ENCODE results near the gene TMED5.
"Not testable (repeated sequence)": the region's sequence is repeated elsewhere in the genome, so short reads cannot be mapped to it uniquely, and the experiment has no call there.

TMED5 gene

DNA sequence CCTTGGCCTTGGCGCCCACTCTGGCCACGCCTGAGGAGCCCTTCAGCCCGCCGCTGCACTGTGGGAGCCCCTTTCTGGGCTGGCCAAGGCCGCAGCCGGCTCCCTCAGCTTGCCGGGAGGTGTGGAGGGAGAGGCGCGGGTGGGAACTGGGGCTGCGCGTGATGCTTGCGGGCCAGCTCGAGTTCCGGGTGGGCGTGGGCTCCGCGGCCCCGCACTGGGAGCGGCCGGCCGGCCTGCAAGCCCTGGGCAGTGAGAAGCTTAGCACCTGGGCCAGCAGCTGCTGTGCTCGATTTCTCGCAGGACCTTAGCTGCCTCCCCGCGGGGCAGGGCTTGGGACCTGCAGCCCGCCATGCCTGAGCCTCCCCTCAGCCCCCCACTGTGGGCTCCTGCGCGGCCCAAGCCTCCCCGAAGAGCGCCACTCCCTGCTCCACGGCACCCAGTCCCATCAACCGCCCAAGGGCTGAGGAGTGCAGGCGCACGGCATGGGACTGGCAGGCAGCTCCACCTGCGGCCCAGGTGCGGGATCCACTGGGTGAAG is 10.0 kb downstream of the TMED5 start:
- not testable (repeated sequence) for DNase-seq

DNA sequence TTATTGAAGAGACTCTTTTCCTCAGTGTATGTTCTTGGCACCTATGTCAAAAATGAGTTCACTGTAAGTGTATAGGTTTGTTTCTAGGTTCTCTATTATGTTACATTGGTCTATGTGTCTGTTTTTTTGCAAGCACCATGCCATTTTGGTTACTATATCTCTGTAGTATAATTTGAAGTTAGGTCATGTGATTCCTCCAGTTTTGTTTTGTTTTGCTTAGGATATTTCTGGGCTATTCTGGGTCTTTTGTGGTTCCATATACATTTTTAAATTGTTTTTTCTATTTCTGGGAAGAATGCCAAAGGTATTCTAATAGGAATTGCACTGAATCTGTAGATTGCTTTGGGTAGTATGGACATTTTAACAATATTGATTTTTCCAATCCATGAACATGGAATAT is 13.2 kb downstream of the TMED5 start:
- DNase-seq: no peak

GRCh38 chr1:93165895-93166294 is 14.3 kb downstream of the TMED5 start:
- DNase-seq: not testable (repeated sequence)

DNA sequence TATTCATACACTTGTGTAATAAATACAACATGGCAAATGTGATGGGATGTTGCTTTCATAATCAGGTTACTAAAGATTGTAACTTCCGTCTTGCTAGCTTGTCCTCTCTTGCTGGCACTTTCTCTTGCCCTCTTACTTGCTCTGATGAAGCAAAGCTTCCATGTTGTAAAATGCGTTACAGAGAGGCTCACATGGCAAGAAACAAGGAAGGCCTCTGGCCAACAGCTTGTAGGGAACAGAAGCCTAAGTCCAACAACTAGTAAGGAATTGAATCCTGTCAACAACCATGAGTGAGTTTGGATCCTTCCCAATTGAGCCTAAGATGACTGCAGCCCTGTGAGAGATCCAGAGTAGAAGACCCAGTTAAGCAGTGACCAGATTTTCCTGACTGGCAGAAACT is 15.4 kb downstream of the TMED5 start:
- no peak for DNase-seq

DNA sequence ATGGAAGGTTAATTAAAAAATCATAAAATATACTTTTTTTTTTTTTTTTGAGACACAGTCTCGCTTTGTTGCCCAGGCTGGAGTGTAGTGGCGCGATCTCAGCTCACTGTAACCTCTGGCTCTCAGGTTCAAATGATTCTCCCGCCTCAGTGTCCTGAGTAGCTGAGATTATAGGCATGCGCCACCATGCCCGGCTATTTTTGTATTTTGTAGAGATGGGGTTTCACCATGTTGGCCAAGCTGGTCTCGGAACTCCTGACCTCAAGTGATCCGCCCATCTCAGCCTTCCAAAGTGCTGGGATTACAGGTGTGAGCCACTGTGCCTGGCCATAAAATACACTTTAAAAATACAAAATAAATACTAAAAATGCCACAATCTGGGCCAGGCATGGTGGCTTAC is 16.9 kb downstream of the TMED5 start:
- DNase-seq: not testable (repeated sequence)

- no peak for DNase-seq
Measured at GRCh38 chr1:93159337-93159736, 20.9 kb downstream of the TMED5 start.

- no peak for DNase-seq
Measured at GRCh38 chr1:93155335-93155734, 24.9 kb downstream of the TMED5 start.

GRCh38 chr1:93154898-93155297 is 25.3 kb downstream of the TMED5 start:
- no peak for DNase-seq

DNA sequence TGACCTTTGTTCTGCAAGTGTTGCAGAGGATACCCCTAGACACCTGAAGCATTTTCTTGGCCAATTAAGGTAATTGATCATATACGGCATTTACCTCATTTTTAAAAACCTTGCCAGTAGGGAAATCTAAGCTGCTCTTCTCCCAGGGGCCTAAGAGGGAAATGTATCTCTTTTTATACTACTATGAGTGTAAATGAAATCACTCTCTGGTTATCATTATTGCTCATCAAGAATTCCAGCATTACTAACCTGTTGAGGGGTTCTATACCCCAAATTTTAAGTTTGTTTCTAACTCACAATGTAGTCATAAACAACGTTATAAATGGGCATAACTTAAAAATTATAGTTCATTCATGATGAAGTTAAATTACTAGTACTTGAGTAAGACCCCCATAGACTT is 27.4 kb downstream of the TMED5 start:
- DNase-seq: no peak

- no peak for DNase-seq
Measured at GRCh38 chr1:93151474-93151873, 28.7 kb downstream of the TMED5 start.

DNA sequence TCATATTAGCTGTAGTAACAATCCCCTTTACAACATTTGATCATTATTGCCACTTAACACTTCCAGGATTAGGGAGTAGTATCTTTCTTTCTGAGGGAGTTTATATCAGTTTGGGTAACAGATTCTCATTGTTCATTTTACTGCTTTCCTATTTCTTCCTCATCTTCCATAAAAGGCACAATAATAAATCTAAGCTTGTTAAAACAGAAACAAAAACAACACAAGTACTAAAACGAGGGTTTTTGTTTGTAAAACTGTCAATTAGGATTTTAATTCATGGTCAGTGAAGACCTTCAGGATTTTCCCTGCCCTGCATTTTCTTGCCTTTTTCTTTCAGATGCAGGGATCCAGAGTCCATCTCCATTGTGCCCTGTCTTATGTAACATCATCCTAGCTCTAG is 29.5 kb downstream of the TMED5 start:
- no peak for DNase-seq

DNA sequence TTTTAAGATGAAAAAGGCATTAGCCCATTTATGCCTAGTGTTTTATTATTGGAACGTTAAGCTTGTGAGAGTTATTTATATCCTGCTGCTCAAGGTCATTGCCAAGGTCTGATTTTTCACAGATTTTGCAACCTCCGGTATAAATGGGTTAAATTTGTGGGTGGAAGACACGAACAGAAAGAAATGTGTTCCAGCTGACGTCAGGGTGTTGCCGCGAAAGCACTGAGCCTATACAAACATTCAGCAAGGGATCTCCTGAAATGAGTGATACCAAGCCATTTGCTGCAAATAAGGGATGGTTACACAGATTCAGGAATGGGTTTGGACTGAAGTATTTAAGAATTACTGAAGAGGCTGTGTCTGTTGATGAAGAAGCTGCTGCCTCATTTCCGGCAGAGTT is 32.2 kb downstream of the TMED5 start:
- no peak for DNase-seq

GRCh38 chr1:93143769-93144168 is 36.4 kb downstream of the TMED5 start:
- no peak for DNase-seq

DNA sequence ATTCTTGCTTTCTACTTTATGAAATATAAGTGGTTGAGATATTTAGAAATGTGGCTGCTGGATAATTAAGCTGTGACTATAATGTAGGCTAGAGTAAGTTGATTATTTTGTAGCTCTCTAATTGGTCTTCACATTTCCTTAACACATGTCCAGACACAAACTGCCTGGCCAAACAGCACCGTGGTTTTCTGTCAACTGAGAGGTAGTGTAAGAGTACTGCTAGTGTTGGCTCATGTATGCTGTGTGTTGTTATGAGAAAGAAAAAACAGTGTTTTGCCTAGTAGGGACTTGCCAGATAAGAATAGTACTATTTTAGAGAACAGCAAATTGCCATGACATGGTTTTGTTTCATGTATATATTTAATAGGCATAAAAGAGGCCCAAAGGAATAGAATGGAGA is 37.1 kb downstream of the TMED5 start:
- DNase-seq: no peak

DNA sequence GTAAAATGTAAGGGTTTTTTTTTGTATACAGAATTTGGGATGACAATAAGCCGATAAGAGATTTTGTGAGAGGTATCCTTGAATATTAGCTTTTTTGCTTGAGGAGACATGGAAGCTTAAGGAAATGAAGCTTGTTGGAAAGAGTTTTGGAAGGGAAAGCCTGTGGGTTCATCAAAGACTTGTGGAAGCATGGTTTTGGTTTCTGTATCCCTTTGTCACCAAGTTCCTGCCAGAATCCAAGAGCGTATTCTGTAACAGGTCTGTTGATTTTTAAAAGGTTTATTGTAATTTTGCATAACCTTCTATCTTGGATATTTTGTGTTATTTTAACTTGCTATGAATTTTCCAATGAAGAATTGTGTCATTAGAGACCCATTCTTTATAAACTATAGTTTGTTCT is 38.1 kb downstream of the TMED5 start:
- no peak for DNase-seq

- no peak for DNase-seq
Measured at GRCh38 chr1:93140106-93140505, 40.1 kb downstream of the TMED5 start.

- DNase-seq: no peak
Measured at GRCh38 chr1:93137604-93138292, 42.5 kb downstream of the TMED5 start.

- no peak for DNase-seq
Measured at GRCh38 chr1:93136445-93136844, 43.8 kb downstream of the TMED5 start.

GRCh38 chr1:93132638-93133037 is 47.6 kb downstream of the TMED5 start:
- DNase-seq: no peak

DNA sequence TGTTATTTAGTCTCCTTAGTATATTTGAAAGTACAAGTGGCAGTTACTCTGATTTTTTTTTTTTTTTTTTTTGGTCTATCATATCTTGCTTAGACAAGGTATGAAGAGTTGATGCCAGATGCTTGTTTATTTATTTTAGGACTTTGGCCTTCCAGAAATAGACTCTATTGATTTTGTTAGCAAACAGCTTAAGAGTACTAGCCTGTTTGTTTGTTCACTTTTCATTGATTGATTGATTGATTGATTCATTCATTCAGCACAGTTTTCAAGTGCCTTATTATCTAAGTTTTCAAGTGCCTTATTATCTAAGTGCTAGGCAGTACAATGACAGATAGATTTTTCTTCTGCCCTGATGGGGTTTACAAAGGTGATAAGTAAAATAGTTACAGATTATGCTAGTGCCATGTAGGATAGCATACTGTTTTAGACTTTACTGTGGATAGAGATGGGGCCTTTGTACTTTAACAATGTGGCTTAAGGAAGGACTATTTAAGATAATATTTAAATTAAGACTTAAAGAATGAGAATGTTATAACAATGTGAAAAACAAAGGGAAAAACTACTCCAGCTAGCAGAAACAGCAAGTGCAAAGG is 50.6 kb downstream of the TMED5 start:
- DNase-seq: no peak

DNA sequence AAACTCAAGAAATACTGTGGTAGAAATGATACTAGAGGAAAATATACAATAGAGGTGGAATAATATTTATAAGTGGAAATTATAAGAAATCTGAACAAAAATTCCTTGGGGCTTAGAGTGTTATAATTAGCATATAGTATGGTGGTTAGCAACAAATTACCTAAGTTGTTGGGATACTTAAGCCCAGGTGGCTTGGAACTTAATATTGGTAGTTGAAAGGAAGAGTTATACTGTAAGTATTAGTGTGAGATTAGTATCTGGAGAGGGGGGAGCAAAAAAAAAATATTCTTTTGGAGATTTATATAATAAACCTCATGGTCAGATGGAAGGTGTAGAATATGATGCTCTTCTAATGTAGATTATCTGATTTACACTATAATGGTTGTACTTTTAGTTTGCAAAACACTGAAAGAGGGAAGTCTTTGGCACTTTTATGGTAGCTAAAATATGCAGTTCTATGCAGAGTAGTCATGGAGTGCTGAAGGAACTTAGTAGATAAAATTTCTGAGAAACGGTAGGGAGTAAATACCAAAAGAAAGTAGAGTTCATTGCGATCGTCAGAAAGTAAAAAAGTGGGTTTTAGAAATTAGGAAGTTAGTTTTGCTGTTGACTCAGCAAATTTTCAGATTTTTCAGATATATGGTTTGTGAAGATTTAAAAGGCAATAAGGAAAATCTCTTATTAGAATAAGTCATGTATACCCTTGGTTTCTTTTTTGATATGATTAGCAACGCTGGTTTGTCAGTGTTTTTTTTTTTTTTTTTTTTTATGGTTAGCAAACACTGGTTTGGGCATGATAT is 55.5 kb downstream of the TMED5 start:
- DNase-seq: no peak

DNA sequence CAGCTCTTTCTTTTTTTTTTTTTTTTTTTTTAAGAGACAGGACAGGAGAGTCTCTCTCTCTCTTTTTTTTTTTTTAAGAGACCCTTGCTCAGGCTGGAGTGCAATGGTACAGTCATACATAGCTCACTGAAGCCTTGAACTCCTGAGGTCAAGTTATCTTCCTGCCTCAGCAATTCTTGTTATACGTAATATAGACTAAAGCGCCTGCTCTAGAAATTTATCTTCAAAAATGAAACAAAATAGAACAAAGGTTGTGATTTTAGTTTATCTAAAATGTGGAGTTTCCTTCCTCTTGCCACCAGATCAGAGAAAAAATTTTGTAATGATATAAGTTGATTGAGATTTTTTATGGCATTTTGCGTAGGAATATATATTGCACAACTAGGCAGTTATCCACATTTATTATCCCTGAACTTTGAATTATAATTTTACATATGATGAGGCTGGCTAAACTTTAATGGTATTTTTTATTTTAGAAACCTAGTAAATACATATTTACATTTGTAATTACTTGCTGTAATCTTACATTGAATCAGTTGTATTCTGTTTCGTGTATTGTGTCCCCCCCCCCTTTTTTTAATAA is 56.9 kb downstream of the TMED5 start:
- no peak for DNase-seq

- DNase-seq: no peak
Measured at GRCh38 chr1:93120614-93121013, 59.6 kb downstream of the TMED5 start.

DNA sequence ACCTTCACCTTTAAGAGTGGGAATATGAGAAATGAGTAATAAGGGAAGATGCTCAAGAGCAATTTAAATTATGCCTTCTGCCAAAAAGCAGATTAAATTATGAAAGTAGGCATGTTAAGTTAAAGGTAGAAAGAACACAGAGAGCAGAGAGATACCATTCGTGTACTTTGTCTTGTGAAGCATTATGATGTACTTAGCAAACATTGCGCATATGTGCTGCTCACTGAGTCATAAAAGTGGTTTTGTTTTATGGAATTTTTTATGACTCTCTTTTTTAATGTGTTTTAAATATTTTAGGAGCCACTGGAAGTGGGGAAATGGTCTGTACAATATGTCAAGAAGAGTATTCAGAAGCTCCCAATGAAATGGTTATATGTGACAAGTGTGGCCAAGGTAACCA is 65.8 kb downstream of the TMED5 start:
- no peak for DNase-seq

All from activated CD4-positive, CD25-positive, alpha-beta regulatory T cell treated with anti-CD3 and anti-CD28 coated beads, Interleukin-2, amount 50 U/mL, for 72 hours (primary cell).